Stomach (tissue), 4 donors: Measurements from ENCODE around the gene STXBP3.

Experiments used
- CTCF ChIP-seq, 7 experiments: fragments of 450-650 bp in 4 of 7; fragments of 200-600 bp in 3 of 7; sonication (generic) in 3 of 7; IDR thresholded peaks; one replicate each; pipeline ENCODE4 v1.5.1; 2016 to 2019; ENCODE audit warnings: antibody characterized with exemption in 7 of 7, control low read depth in 2 of 7, mild to moderate bottlenecking in 1 of 7
- POLR2A ChIP-seq, 4 donors: fragments of 450-650 bp; IDR thresholded peaks; one replicate each; pipeline ENCODE4 v1.6.1; 2016; ENCODE audit warnings: antibody characterized with exemption in 4 of 4, control low read depth in 2 of 4, mild to moderate bottlenecking in 1 of 4, moderate library complexity in 1 of 4
- POLR2AphosphoS5 ChIP-seq, 3 donors: sonication (generic); formaldehyde crosslinking; IDR thresholded peaks; one replicate each; pipeline ENCODE4 v1.6.1; 2016; ENCODE audit warnings: antibody characterized with exemption in 3 of 3

- no peak for TF ChIP-seq CTCF (IDR thresholded peaks at IDR 0.05)
- no peak for TF ChIP-seq POLR2A (IDR thresholded peaks at IDR 0.05)
- no peak for TF ChIP-seq POLR2AphosphoS5 (IDR thresholded peaks at IDR 0.05)
These were observed 57.1 kb downstream of the STXBP3 start for GRCh38 chr1:108803548-108803947.
